Breast epithelium (tissue), 4 donors: Measurements from ENCODE around the gene MYO1D. TPM values are rescaled to one million over a fixed set of nuclear protein-coding genes. Genes with fewer than 3 reads are reported as not detected.

Experiments
- DNase-seq, 2 donors: peaks; one replicate each; pipeline ENCODE4 v3.0.0-alpha.2; 2019; ENCODE audit warnings: low spot score in 2 of 2
- H3K27ac ChIP-seq, 2 donors: fragments of 200-600 bp; sonication (generic) in 1 of 2; one replicate each; pipeline ENCODE4 v1.5.1; 2016 to 2019; ENCODE audit warnings: mild to moderate bottlenecking in 1 of 2
- H3K27me3 ChIP-seq, 2 donors: fragments of 200-600 bp; sonication (generic) in 1 of 2; one replicate each; pipeline versions ENCODE4 v1.5.1 to v1.6.0; 2017 to 2019; ENCODE audit warnings: control low read depth in 1 of 2, mild to moderate bottlenecking in 1 of 2
- H3K36me3 ChIP-seq: fragments of 200-600 bp; one replicate; pipeline ENCODE4 v1.5.1; 2019
- H3K4me1 ChIP-seq, 2 donors: fragments of 200-600 bp; sonication (generic); one replicate each; pipeline ENCODE4 v1.5.1; 2016 to 2019; ENCODE audit warnings: control low read depth in 1 of 2
- H3K4me3 ChIP-seq, 3 donors: fragments of 200-600 bp; sonication (generic); 1 replicate in 2 of 3; 2 replicates in 1 of 3; pipeline ENCODE4 v1.5.1; 2016 to 2019; ENCODE audit warnings: mild to moderate bottlenecking in 3 of 3, moderate library complexity in 2 of 3
- H3K9me3 ChIP-seq, 2 donors: fragments of 200-600 bp; sonication (generic) in 1 of 2; one replicate each; pipeline ENCODE4 v1.5.1; 2016 to 2019; ENCODE audit warnings: control low read depth in 1 of 2
- POLR2A ChIP-seq: fragments of 450-650 bp; IDR thresholded peaks from one replicate; pipeline ENCODE4 v1.6.1; 2016; ENCODE audit warnings: antibody characterized with exemption, mild to moderate bottlenecking, moderate library complexity
- POLR2AphosphoS5 ChIP-seq, 3 donors: sonication (generic); formaldehyde crosslinking; IDR thresholded peaks; one replicate each; pipeline ENCODE4 v1.6.1; 2017; ENCODE audit warnings: antibody characterized with exemption in 3 of 3
- intact Hi-C: fragments of 100-400 bp; cut with DNase I; formaldehyde crosslinking; loops from one replicate; pipeline ENCODE4 v1.15.1; 2023; ENCODE audit warnings: low total_unique reads
- total RNA-seq, 3 donors: library from RNA; depleted of rRNA; stranded (reverse); fragments of >200 nt; gene quantifications; one replicate each; pipeline ENCODE4 v1.1.0, GENCODE V29; 2016
- TF ChIP-seq, protein P1 (sequence below), 3 donors: fragments of 450-650 bp; IDR thresholded peaks; one replicate each; pipeline ENCODE4 v1.5.1; 2016 to 2017; ENCODE audit warnings: antibody characterized with exemption in 3 of 3, mild to moderate bottlenecking in 3 of 3, moderate library complexity in 3 of 3

Gene MYO1D
- total RNA-seq, 3 donors from 2014 or later: 54.4 to 114 (median 76.7) TPM

DNA sequence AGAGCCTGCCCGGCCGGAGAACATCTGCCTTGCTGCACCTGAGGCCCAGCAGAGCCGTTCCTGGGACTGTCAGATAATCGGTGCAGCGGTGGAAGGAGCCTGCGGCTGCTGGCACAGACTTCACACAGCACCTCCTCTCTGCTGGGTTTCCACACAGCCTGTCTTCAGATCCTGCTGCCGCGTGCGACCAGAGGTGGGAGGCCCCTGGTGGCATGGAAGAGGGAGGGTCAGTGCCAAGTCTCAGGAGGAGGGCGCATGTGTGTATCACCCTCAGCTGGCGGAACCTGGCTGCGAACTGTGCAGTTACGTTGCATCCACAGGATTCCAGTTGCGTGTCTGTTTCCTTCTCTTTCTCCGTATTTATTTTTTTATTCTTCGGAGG lies 386.8 kb downstream of the MYO1D start:
- H3K9me3 ChIP-seq: no peaks in the 10 kb centered on the region
- H3K36me3 ChIP-seq: no peaks in the 10 kb centered on the region
- peaks cover 0 to 6% of the 10 kb centered on the region in 2 donors for H3K4me1 ChIP-seq
- TF ChIP-seq, protein P1, sequence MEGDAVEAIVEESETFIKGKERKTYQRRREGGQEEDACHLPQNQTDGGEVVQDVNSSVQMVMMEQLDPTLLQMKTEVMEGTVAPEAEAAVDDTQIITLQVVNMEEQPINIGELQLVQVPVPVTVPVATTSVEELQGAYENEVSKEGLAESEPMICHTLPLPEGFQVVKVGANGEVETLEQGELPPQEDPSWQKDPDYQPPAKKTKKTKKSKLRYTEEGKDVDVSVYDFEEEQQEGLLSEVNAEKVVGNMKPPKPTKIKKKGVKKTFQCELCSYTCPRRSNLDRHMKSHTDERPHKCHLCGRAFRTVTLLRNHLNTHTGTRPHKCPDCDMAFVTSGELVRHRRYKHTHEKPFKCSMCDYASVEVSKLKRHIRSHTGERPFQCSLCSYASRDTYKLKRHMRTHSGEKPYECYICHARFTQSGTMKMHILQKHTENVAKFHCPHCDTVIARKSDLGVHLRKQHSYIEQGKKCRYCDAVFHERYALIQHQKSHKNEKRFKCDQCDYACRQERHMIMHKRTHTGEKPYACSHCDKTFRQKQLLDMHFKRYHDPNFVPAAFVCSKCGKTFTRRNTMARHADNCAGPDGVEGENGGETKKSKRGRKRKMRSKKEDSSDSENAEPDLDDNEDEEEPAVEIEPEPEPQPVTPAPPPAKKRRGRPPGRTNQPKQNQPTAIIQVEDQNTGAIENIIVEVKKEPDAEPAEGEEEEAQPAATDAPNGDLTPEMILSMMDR (IDR thresholded peaks at IDR 0.05): no peak
- no peak for TF ChIP-seq POLR2AphosphoS5 (IDR thresholded peaks at IDR 0.05)
- no peak for TF ChIP-seq POLR2A
- no peaks in the 10 kb centered on the region for H3K27me3 ChIP-seq
- H3K27ac ChIP-seq: no peak overlapping the region
- no peak overlapping the region for H3K4me3 ChIP-seq
- no peak for DNase-seq
- intact Hi-C loops: no loop called here

DNA sequence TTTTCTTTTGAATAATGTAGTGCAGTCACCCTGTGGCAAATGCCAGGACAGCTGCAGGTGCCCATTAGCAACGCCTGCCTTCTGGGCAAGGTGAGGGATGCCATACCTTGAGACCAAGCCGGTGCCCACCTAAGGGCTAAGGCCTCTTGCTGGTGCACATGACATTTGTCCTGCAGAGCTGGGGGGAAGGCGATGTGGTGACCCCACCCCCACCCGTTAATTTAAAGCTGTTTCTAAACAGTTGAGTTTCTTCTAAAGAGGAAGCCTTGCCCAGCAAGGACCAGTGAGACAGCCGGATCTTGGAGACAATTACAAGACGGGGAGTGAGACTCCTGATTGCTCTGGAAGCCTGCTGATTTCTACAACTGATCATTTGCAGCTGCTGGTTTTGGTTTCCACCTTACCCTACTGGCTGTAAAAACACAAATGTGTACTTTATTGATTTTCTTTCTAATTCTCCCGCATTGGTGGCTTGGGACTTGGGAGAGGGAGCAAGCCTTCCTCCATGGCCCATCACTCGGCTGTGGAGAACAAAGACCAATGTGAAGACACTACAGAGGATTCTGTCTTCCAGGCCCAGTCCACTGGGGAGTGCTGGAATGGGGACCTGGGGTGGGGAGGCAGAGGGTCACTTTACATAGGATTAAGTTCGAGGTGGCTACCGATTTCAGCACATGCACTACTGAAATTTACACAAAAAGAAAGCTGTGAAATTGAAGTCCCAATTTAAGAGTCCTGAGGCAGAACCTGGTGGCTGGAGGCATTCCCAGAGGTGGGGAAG lies 387.4 kb downstream of the MYO1D start:
- DNase-seq: no peak
- H3K27ac ChIP-seq: no peak overlapping the region
- no peak overlapping the region for H3K4me3 ChIP-seq
- peaks cover 0 to 6% of the 10 kb centered on the region in 2 donors for H3K4me1 ChIP-seq
- intact Hi-C loops: no loop called here
- no peak for TF ChIP-seq POLR2AphosphoS5 (IDR thresholded peaks at IDR 0.05)
- no peaks in the 10 kb centered on the region for H3K27me3 ChIP-seq
- H3K36me3 ChIP-seq: no peaks in the 10 kb centered on the region
- H3K9me3 ChIP-seq: no peaks in the 10 kb centered on the region

DNA sequence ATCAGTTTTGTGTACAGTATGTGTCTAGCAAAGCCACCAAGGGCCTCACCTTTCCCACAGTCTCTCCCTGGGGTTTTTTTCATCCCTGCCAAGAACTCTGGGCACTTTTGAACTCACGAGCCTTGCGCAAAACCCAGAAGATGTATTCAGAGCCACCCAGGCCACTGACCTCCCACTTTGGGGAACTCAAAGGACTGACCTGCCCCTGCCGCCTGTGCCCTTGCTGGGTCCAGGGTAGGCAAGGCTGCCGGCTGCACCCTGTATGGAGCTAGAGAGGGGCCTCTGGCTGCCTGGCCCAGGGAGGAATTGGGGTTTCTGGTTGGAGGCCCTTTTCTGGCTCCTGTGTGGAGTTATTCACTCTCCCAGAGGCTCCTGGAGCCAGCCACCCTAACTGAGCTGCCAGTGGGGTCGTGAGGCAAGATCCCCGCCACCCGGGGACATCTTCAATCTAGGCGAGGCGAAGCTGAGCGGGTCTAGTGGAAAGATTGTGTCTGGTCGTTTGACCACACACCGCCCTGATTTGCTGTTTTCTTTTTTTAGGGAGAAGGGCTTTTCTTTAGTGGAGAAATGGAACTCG lies 388.2 kb downstream of the MYO1D start:
- no peak overlapping the region for H3K27ac ChIP-seq
- H3K4me1 ChIP-seq: peaks cover 0 to 10% of the 10 kb centered on the region in 2 donors
- no peaks in the 10 kb centered on the region for H3K9me3 ChIP-seq
- DNase-seq: no peak
- no peak overlapping the region for H3K4me3 ChIP-seq
- no peaks in the 10 kb centered on the region for H3K27me3 ChIP-seq
- no peaks in the 10 kb centered on the region for H3K36me3 ChIP-seq
- no peak for TF ChIP-seq POLR2A
- no peak for TF ChIP-seq POLR2AphosphoS5 (IDR thresholded peaks at IDR 0.05)
- TF ChIP-seq, protein P1 (IDR thresholded peaks at IDR 0.05): no peak
- intact Hi-C loops: no loop called here

DNA sequence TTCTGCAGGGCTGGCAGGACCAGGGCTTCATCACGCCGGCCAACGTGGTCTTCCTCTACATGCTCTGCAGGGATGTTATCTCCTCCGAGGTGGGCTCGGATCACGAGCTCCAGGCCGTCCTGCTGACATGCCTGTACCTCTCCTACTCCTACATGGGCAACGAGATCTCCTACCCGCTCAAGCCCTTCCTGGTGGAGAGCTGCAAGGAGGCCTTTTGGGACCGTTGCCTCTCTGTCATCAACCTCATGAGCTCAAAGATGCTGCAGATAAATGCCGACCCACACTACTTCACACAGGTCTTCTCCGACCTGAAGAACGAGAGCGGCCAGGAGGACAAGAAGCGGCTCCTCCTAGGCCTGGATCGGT lies 388.8 kb downstream of the MYO1D start:
- Histone ChIP-seq H3K27ac (no peak overlapping the region), H3K36me3 (no peaks in the 10 kb centered on the region), H3K4me1 (peaks cover 0 to 10% of the 10 kb centered on the region in 2 donors), H3K9me3 (no peaks in the 10 kb centered on the region), H3K4me3 (no peak overlapping the region), H3K27me3 (no peaks in the 10 kb centered on the region)
- DNase-seq: no peak
- TF ChIP-seq, protein P1 (IDR thresholded peaks at IDR 0.05): no peak
- TF ChIP-seq POLR2A (no peak), POLR2AphosphoS5 (IDR thresholded peaks at IDR 0.05) (no peak)
- intact Hi-C loops: no loop called here

DNA sequence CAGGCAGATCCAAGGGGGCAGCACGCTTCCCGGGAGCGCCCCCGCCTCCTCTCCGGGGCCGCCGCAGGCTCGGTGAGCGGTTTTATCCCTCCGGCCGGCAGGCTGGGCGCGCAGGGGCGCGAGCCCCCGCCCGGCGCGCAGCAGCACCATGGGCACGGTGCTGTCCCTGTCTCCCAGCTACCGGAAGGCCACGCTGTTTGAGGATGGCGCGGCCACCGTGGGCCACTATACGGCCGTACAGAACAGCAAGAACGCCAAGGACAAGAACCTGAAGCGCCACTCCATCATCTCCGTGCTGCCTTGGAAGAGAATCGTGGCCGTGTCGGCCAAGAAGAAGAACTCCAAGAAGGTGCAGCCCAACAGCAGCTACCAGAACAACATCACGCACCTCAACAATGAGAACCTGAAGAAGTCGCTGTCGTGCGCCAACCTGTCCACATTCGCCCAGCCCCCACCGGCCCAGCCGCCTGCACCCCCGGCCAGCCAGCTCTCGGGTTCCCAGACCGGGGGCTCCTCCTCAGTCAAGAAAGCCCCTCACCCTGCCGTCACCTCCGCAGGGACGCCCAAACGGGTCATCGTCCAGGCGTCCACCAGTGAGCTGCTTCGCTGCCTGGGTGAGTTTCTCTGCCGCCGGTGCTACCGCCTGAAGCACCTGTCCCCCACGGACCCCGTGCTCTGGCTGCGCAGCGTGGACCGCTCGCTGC lies 389.3 kb downstream of the MYO1D start:
- intact Hi-C loops: no loop called here
- TF ChIP-seq, protein P1 (IDR thresholded peaks at IDR 0.05): no peak
- TF ChIP-seq POLR2AphosphoS5 (IDR thresholded peaks at IDR 0.05): no peak
- TF ChIP-seq POLR2A: no peak
- H3K27ac ChIP-seq: peak overlapping the region in 1 of 2 donors; percentile 58

More for the DNA sequence above, 389.3 kb downstream of the MYO1D start:
- Histone ChIP-seq H3K4me3 (peak overlapping the region; percentile 49 to 92 (median 63)), H3K9me3 (no peaks in the 10 kb centered on the region), H3K27me3 (no peaks in the 10 kb centered on the region), H3K36me3 (no peaks in the 10 kb centered on the region), H3K4me1 (peaks cover 0 to 10% of the 10 kb centered on the region in 2 donors)
- DNase-seq: no peak
